KBM-7 (cell line): ENCODE results near the gene GPR45.

ENCODE experiments used
- DNase-seq: peaks from one replicate; pipeline ENCODE4 v3.0.0-alpha.2; 2015
- in situ Hi-C: fragments of 300-500 bp; cut with MboI; formaldehyde crosslinking; loops from 2 replicates; pipeline ENCODE4 v1.14.3; 2020; ENCODE audit warnings: low sequenced_read_pairs, low pct_unique_long_range_greater_than_20kb, mixed read lengths

GPR45 gene

GRCh38 chr2:105290981-105291660 lies 49.6 kb downstream of the GPR45 start:
- no peak for DNase-seq
- in situ Hi-C loops = no loop called here

- in situ Hi-C loops = no loop called here
- DNase-seq = no peak
Observed at GRCh38 chr2:105291981-105292380, 50.4 kb downstream of the GPR45 start.
